GM21576 (cell line): ENCODE measurements around the gene ST8SIA6.
"Not testable (repeated sequence)": the region's sequence is repeated elsewhere in the genome, so short reads cannot be mapped to it uniquely, and the experiment has no call there.

ENCODE experiments used
- ATAC-seq: cut with Tn5 transposase; IDR thresholded peaks from one replicate; pipeline ENCODE4 v1.9.1; 2021; ENCODE audit warnings: mild to moderate bottlenecking, moderate library complexity; ENCODE audit not compliant: unreplicated experiment

ST8SIA6 gene

GRCh38 chr10:17349717-17350116, 104.7 kb downstream of the ST8SIA6 start:
- ATAC-seq = no peak

DNA sequence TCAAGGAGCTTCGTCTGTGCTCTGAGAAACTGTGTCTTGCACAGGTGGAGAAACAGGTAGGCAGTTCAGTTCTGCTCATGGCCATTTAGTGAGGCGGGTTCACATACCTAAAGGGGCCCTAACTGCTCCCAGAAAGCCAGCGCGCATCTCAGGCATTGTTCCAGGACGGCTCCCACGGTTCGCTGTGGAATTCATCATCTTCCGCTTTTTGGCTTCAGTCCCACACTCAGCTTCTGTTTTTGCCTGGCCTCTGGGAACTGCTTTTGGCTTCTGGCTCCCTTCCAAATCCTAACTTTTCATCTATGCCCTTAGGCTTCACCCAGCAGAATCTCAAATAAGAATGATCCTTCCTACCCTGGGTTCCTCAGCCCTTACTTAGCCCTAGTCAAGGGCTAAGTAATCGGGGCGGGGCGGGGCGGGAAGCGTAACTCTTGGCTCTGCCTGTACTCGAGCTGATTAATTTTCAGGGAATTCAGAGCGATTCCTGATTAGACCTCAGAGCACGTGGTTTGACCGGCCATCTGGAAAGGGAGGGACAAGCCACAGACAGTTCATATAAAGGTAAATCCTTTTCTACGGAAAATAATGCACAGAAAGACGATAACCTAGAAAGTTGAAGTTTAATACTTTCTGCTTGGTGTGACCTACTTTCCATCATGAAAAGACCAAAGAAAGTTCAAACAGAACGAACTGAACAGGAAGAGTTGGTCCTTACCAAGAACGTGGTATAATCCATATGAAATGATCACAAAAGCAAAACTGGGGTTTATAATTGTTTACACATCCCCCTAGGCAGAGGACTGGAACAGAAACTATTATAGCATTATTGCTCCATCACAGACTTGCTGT, 105.7 kb downstream of the ST8SIA6 start:
- ATAC-seq = no peak

DNA sequence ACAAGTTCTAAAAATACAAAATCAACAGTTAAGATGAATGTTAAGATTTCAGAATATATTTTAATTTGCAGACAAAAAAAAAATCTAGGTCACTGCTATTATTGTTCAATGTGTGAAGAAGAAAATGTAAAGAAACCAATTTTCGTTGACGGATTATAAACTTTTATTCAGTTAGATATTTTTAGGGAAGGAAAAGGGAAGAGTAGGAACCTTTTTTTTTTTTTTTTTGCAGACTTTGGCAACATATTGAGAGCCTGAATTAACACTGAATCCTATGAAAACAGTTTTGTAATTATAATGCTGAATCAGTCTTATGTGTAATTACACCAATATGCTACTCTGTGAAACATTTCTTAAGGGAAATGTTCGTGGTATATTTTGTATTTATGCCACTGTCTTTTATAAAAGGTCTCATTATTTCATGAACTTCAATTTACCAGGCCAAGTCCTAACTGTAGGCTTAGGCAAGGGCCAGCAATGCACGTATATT, 106.3 kb downstream of the ST8SIA6 start:
- no peak for ATAC-seq

- ATAC-seq = no peak
Measured at GRCh38 chr10:17344206-17344605, 110.2 kb downstream of the ST8SIA6 start.

DNA sequence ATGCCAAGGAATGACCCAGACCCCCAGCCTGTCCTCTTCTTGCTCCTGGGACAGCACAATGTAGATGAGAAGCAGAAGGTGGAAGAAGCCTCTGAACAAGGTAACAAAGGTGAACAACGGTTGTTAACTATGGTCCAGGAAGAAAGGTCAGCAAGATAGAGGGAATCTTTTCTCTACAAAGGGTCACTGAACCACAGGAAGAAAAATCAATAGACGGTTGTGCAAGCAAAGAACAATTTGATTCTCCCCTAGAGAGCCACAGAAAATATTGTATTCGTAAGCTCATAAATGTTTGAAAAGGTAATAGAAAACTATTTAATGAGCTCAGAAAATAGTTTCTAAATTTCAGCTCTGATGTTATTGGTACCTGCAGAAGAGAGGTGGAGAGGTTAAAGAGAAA, 111.3 kb downstream of the ST8SIA6 start:
- no peak for ATAC-seq

- ATAC-seq = no peak
Measured at GRCh38 chr10:17340144-17340829, 114.1 kb downstream of the ST8SIA6 start.

DNA sequence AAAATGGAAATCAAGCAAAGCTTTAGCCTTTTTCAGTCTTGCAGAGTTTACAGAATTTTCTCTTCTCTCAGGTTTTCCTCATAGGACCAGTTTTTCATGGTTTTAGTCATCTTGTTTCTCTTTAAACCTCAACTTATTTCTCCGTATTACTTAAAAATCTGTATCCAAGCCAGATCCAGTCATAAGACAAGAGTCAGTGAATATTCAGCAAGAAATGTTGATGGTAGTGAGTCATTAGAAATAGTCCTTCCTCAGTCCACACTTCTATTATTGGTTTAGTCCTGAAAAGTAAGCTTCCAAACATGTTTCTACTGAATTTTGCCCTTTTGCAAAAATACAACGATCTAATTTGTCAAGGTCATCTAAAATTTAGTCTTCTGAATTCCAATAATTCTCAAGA, 119.3 kb downstream of the ST8SIA6 start:
- no peak for ATAC-seq

- ATAC-seq = no peak
Measured at GRCh38 chr10:17330501-17330900, 123.9 kb downstream of the ST8SIA6 start.

GRCh38 chr10:17326377-17326776, 128.0 kb downstream of the ST8SIA6 start:
- ATAC-seq = no peak

DNA sequence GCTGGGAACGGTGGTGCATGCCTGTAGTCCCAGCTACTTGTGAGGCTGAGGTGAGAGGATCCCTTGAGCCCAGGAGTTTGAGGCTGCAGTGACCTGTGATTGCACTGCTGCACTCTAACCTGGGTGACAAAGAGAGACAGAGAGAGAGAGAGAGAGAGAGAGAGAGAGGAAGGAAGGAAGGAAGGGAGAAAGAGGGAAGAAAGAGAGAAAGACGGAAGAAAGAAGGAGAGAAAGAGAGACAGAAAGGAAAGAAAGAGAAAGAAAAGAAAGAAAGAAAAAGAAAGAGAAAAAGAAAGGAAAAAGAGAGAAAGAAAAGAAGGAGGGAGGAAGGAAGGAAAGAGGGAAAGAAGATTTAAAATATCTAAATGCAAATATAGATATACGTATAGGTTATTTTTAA, 132.4 kb downstream of the ST8SIA6 start:
- ATAC-seq = not testable (repeated sequence)

GRCh38 chr10:17316488-17317170, 137.8 kb downstream of the ST8SIA6 start:
- peak; percentile 91 for ATAC-seq

DNA sequence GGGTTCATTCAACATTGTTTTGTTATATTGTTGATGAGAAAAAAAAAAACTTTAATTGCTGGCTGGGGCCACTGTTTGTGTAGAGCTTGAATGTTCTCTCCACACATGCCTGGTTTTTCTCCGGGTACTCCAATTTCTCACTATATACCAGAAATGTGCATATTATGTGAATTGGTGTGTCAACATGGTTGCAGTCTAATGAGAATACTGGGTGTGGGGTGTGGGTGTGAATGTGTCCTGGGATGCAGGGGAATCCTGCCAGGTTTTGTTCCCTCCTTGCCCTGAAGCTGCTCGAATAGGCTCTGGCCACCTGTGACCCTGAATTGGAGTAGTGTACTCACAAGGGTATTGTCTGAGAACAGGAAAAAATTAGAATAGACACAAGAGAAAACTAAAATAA, 145.0 kb downstream of the ST8SIA6 start:
- ATAC-seq = no peak

DNA sequence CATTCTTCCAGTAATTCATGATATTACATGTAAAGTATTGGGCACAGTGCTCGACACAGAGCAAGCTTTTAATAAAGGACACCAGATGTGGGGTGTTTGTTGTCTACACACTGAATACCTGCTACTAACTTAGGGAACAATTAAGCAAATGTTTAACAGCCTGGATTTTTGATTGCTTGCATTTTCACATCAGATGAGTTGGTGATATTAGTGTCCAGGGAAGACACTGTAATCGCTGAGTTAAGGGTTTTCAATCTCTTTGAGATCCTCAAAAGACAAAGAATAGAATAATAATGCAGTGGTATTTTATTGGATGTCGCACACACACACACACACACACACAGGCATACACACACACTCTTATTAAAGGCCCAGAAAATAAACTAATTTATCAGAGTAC, 147.3 kb downstream of the ST8SIA6 start:
- ATAC-seq = no peak

DNA sequence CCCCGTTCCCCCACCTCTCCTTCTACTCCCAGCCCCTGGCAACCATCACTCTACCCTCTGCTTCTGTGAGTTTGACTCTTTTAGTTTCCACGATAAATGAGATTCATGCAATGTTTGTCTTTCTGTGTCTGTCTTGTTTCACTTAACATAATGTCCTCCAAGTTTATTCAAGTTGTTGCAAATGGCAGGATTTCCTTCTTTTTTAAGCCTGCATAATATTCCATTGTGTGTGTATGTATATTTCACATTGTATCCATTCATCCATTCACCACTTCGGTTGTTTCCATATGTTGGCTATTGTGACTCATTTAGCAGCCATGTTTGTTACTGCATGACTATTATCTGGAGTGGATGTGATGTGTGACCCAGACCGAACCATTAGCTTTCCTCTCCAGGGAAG, 162.0 kb downstream of the ST8SIA6 start:
- ATAC-seq = no peak

DNA sequence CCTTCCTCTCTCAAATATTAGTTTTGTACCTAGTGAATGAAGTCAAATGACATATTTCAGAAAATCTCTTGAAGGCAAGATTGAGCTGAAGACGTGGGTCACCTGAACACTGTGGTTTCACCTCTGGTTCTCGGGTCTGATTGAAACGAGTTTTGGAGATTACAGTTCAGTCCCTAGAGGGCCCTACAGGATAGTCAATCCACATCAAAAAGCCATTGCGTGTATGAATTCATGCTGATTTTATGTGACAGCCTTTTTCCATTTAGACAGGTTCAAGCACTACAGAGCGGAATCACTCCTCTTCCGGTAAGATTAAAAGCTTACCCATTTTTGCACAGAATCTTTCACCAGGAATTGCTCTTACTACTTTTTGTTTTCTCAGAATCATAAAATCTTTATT, 164.2 kb downstream of the ST8SIA6 start:
- no peak for ATAC-seq

GRCh38 chr10:17289763-17290162, 164.6 kb downstream of the ST8SIA6 start:
- no peak for ATAC-seq

- ATAC-seq = no peak
Measured at GRCh38 chr10:17286562-17287550, 167.5 kb downstream of the ST8SIA6 start.

DNA sequence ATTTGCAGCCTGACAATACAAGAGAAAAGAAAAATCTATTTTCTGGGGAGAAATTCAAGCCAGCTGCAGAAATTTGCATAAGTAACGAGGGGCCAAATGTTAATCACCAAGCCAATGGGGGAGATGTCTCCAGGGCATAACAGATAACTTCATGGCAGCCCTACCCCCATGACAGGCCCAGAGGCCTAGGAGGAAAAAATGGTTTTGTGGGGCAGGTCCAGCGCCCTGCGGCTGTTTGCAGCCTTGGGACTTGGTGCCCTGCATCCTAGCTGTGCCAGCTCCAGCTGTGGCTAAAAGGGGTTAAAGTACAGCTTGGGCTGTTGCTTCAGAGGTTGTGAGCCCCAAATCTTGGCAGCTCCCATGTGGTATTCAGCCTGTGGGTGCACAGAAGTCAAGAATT, 172.1 kb downstream of the ST8SIA6 start:
- no peak for ATAC-seq

- ATAC-seq = no peak
Measured at GRCh38 chr10:17278607-17279240, 175.7 kb downstream of the ST8SIA6 start.
